Measurements from ENCODE around the gene DRC3. TPM values are rescaled to one million over a fixed set of nuclear protein-coding genes. Genes with fewer than 3 reads are reported as not detected.

Gene DRC3
- total and polyA plus RNA-seq, 2 donors (not counting 3 experiments of a cell fraction or from before 2014, with no cell fraction given) = 1.6 to 2.9 TPM

DNA sequence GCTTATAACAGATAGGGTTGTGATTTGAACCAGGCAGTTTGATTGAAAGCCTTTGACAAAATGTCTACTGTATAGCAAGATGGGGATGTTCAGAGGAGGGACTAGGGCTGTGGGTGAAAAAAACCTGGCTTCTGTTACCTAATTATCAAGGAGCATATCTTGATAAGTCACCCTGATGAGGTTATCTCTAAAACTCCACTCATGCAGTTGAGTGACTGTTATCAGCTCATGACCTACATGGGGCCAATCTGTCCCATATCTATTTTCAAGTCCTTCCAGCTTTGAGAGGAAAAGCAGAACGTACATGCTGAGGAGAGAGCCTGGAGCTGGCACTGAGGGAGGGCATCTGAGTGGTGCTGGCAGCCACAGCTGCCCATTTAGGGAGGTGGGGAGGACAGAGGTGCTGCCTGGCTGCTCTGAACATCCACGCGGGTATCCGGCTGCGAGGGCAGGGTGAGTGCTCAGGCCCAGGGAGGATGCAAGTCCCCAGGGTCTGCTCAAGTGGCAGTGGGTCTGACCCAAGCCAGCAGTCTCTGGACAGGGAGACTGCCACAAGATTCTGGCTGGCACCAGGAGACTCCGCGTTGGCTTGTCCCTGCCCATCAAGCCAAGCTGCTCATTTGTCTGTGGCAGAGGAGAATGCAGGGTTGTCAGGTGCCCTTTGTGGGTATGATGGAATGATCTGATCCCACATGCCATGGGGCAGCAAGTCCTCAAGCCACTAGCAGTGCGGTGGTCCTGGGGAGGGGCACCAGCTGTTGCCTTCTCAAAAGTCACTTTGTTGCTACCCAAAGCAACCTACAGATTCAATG lies 37.2 kb downstream of the DRC3 start:
- Histone ChIP-seq H3K27ac (ENCODE audit: insufficient read depth, low read depth, low read length) (no peak overlapping the region), H3K4me2 (ENCODE audit: insufficient read depth, low read length) (no peak overlapping the region), H3K79me2 (ENCODE audit: control insufficient read depth, insufficient read depth, low read length) (no peaks in the 10 kb centered on the region), H3K27me3 (ENCODE audit: control insufficient read depth in 2 of 2, insufficient read depth in 2 of 2, low read length in 2 of 2) (no peaks in the 10 kb centered on the region), H3K4me1 (ENCODE audit: control insufficient read depth, extremely low read depth, insufficient read depth, low read length) (no peaks in the 10 kb centered on the region), H3K9ac (replicated peaks; ENCODE audit: extremely low read depth, insufficient read depth, low read length) (no peak overlapping the region), H2AFZ (ENCODE audit: low read depth, low read length) (no peak overlapping the region), H3K9me1 (replicated peaks; ENCODE audit: control insufficient read depth, extremely low read depth, insufficient read depth, low read length) (no peaks in the 10 kb centered on the region), H4K20me1 (replicated peaks; ENCODE audit: control insufficient read depth, extremely low read depth, insufficient read depth, low read length) (no peaks in the 10 kb centered on the region), H3K4me3 (replicated peaks in 1 of 3; ENCODE audit: insufficient read depth in 1 of 3, low read depth in 1 of 3, low read length in 3 of 3) (no peak overlapping the region), H3K36me3 (ENCODE audit: control insufficient read depth in 2 of 2, extremely low read depth in 1 of 2, insufficient read depth in 2 of 2, low read length in 2 of 2) (no peaks in the 10 kb centered on the region), H3K9me3 (replicated peaks; ENCODE audit: control insufficient read depth, insufficient read depth, low read length) (no peaks in the 10 kb centered on the region)
- CTCF ChIA-PET = no interaction called here
- TF ChIP-seq EZH2 (IDR thresholded peaks at IDR 0.05; ENCODE audit: borderline replicate concordance, low read depth, low read length, severe bottlenecking) (no peak), GATA2 (IDR thresholded peaks at IDR 0.05; ENCODE audit: insufficient read depth, insufficient read length, low read depth, low read length) (no peak), POLR2A (IDR thresholded peaks at IDR 0.05; ENCODE audit: low read depth, low read length) (no peak), FOS (IDR thresholded peaks at IDR 0.05; ENCODE audit: borderline replicate concordance, insufficient read depth, low read length) (no peak), POLR2AphosphoS5 (IDR thresholded peaks at IDR 0.05; ENCODE audit: insufficient read depth, low read depth, low read length) (no peak), MYC (IDR thresholded peaks at IDR 0.05; ENCODE audit: low read depth, low read length) (no peak), JUN (IDR thresholded peaks at IDR 0.05; ENCODE audit: borderline replicate concordance, insufficient read depth, insufficient read length, low read depth) (no peak)
- TF ChIP-seq, protein P1, sequence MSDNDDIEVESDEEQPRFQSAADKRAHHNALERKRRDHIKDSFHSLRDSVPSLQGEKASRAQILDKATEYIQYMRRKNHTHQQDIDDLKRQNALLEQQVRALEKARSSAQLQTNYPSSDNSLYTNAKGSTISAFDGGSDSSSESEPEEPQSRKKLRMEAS (IDR thresholded peaks at IDR 0.05; ENCODE audit: insufficient read depth, insufficient read length) = no peak
- TF ChIP-seq, protein P2, sequence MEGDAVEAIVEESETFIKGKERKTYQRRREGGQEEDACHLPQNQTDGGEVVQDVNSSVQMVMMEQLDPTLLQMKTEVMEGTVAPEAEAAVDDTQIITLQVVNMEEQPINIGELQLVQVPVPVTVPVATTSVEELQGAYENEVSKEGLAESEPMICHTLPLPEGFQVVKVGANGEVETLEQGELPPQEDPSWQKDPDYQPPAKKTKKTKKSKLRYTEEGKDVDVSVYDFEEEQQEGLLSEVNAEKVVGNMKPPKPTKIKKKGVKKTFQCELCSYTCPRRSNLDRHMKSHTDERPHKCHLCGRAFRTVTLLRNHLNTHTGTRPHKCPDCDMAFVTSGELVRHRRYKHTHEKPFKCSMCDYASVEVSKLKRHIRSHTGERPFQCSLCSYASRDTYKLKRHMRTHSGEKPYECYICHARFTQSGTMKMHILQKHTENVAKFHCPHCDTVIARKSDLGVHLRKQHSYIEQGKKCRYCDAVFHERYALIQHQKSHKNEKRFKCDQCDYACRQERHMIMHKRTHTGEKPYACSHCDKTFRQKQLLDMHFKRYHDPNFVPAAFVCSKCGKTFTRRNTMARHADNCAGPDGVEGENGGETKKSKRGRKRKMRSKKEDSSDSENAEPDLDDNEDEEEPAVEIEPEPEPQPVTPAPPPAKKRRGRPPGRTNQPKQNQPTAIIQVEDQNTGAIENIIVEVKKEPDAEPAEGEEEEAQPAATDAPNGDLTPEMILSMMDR (IDR thresholded peaks at IDR 0.05; ENCODE audit: extremely low read depth in 1 of 2, insufficient read depth in 1 of 2, low read depth in 1 of 2, low read length in 2 of 2) = no peak
- dilution Hi-C loops (cut with MboI; ENCODE audit: extremely low pct_ligation_motif_present, low sequenced_read_pairs) (no loop called here), intact Hi-C loops (cut with micrococcal nuclease) (no loop called here)
- POLR2A ChIA-PET = no interaction called here
- BruUV-seq (replicated peaks) = no TSS peak
- DNase-seq (ENCODE audit: low read depth, low spot score) (no peak), FAIRE-seq (no peak)
